DND-41 (cell line): Measurements from ENCODE around the gene SETD3.

Experiments used
- ATAC-seq: fragments of 200-7000 bp; cut with Tn5 transposase; 3 replicates; pipeline ENCODE4 v1.9.1; 2021; ENCODE audit warnings: low read depth; ENCODE audit not compliant: insufficient read depth
- DNase-seq: peaks from one replicate; pipeline ENCODE4 v3.0.0-alpha.2; 2020
- H2AFZ ChIP-seq: 2 replicates; pipeline ENCODE4 v1.6.0; 2012; ENCODE audit warnings: low read depth, low read length
- H3K27ac ChIP-seq: 2 replicates; pipeline ENCODE4 v1.5.1; 2012; ENCODE audit warnings: low read length, inconsistent platforms
- H3K27me3 ChIP-seq: fragments of 200-600 bp; sonication (generic); 2 replicates; pipeline ENCODE4 v1.6.0; 2012; ENCODE audit warnings: low read length, mild to moderate bottlenecking, inconsistent platforms; ENCODE audit not compliant: insufficient read depth, poor library complexity
- H3K36me3 ChIP-seq: 2 replicates; pipeline ENCODE4 v1.5.1; 2012; ENCODE audit warnings: low read length, inconsistent platforms; ENCODE audit not compliant: insufficient read depth
- H3K4me1 ChIP-seq: 2 replicates; pipeline ENCODE4 v1.5.1; 2012; ENCODE audit warnings: mild to moderate bottlenecking, low read length; ENCODE audit not compliant: insufficient read depth
- H3K4me2 ChIP-seq: 2 replicates; pipeline ENCODE4 v1.6.0; 2012; ENCODE audit warnings: mild to moderate bottlenecking, moderate library complexity, low read length, inconsistent platforms; ENCODE audit not compliant: insufficient read depth
- H3K4me3 ChIP-seq, 2 experiments: fragments of 200-600 bp in 1 of 2; shearing (Covaris generic) in 1 of 2; 2 replicates each; pipeline ENCODE4 v1.5.1; 2012 to 2016; ENCODE audit warnings: inconsistent platforms in 2 of 2, low read length in 2 of 2, mild to moderate bottlenecking in 2 of 2, low read depth in 1 of 2, moderate library complexity in 1 of 2
- H3K79me2 ChIP-seq: 2 replicates; pipeline ENCODE4 v1.6.0; 2012; ENCODE audit warnings: low read length, inconsistent platforms; ENCODE audit not compliant: insufficient read depth
- H3K9ac ChIP-seq: 2 replicates; pipeline ENCODE4 v1.6.0; 2012; ENCODE audit warnings: low read depth, mild to moderate bottlenecking, inconsistent platforms, low read length, moderate library complexity
- H3K9me3 ChIP-seq: 2 replicates; pipeline ENCODE4 v1.5.1; 2012; ENCODE audit warnings: low read length, moderate library complexity, mild to moderate bottlenecking, inconsistent platforms; ENCODE audit not compliant: insufficient read depth, severe bottlenecking
- H4K20me1 ChIP-seq: 2 replicates; pipeline ENCODE4 v1.6.0; 2012; ENCODE audit warnings: low read length; ENCODE audit not compliant: insufficient read depth
- CTCF ChIP-seq: IDR thresholded peaks from 2 replicates; pipeline ENCODE4 v1.5.1; 2012; ENCODE audit warnings: borderline replicate concordance, low read length, moderate library complexity, mild to moderate bottlenecking; ENCODE audit not compliant: poor library complexity, severe bottlenecking; ENCODE audit errors: extremely low read depth
- EZH2 ChIP-seq: IDR thresholded peaks from 3 replicates; pipeline ENCODE4 v1.6.1; 2012; ENCODE audit warnings: borderline replicate concordance, low read depth, mild to moderate bottlenecking, moderate library complexity, low read length, inconsistent platforms; ENCODE audit not compliant: severe bottlenecking

SETD3 gene

DNA sequence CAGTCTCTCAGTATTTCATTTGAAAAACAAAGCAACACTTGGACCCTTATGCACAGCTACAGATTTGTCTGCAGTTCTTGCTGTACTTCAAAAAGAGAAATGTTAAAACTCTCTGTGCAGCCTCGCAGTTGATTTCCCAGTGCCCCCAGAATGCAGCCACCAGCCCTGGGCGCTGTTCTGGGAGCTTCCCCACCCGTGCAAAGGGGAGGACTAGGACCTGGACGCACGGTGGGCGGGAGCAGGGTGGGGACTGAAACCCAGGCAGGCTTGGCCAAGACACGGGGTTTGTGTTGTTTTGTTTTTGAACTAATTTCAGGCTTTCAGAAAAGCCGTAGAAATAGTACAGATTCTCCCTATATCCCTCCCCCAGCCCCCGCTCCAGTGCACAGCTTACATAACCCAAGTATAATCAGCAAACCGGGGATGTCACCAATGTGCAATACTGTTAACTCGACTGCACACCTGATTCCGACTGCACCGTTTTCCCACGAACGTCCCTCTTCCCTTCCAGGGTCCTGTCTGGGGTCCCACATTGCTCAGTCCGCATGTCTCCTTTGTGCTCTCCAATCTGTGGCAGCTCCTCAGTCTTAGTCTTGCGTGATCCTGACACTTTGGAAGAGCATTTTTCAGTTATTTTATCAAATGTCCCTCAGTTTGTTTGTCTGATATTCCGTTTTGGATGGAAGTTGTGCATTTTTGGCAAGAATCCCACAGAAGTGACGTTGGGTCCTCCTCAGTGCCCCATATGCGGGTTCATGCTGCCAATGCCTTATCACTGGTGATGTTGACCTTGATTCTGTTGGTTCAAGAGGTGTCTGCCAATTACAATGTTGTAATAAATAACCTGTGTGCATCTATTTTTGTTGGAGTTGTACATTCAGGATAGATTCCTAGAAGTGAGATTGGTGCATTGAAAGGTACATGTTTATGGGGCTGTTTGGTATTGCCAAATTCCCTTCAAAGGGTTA lies 95.9 kb downstream of the SETD3 start:
- Histone ChIP-seq H2AFZ (no peak overlapping the region), H3K36me3 (no peaks in the 10 kb centered on the region), H3K9ac (no peak overlapping the region), H4K20me1 (no peaks in the 10 kb centered on the region), H3K4me2 (no peak overlapping the region), H3K9me3 (no peaks in the 10 kb centered on the region), H3K27me3 (peaks cover 3% of the 10 kb centered on the region), H3K79me2 (no peaks in the 10 kb centered on the region), H3K4me1 (peaks cover 10% of the 10 kb centered on the region; the same call in 1 of the 2 replicates), H3K4me3 (no peak overlapping the region), H3K27ac (no peak overlapping the region)
- ATAC-seq = no peak
- no peak for TF ChIP-seq CTCF
- no peak for TF ChIP-seq EZH2
- DNase-seq = no peak

DNA sequence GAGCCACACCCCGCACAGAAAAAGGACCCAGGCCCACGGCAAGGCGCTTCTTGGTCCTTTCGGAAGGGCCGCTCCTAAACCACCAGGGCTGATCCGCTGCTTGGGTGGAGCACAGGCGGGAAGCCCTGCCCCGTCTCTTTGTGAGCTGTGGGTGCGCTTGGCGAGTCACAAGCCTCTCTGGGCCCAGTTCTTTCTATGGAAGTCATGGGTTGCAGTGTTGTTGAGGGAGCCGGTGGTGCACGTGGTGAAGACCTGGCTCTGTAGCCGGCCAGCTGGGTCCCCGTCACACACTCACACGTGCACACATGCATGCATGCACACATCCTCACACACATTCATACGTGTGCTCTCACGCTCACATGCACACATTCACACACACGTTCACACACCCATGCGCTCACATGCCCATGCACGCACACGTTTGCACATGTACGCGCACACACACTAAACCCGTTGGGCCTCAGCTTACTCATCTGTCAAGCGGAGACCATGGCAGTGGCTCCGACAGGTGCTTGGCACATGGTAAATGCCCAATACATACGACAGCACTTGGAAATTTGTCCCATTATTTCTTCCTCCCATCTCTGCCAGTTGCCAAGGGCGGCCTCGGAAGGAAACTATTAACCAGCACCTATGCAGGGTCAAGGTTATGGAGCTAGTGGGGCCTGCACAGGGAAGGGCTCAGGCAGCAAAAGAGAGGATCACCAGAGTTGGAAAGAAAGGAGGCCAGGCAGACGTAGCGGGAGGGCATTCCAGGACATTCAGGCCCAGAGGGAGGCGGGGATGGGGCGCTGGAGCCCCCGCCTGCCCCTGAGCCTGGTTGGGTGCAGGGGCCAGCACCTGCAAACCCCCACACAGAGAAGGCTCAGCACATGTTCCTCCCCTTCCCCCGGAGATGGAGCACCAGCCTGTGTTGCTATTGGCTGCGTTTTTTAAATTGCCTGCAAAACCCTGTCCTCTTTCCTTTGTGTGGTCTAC lies 96.9 kb downstream of the SETD3 start:
- H3K4me2 ChIP-seq = no peak overlapping the region
- no peaks in the 10 kb centered on the region for H3K79me2 ChIP-seq
- H3K4me1 ChIP-seq = peaks cover 10% of the 10 kb centered on the region; the same call in 1 of the 2 replicates
- H3K9me3 ChIP-seq = no peaks in the 10 kb centered on the region
- DNase-seq (no peak), ATAC-seq (no peak)
- no peak overlapping the region for H2AFZ ChIP-seq
- H3K9ac ChIP-seq = no peak overlapping the region
- no peak overlapping the region for H3K27ac ChIP-seq
- no peaks in the 10 kb centered on the region for H3K36me3 ChIP-seq
- peaks cover 3% of the 10 kb centered on the region for H3K27me3 ChIP-seq
- TF ChIP-seq CTCF (no peak), EZH2 (no peak)
- H3K4me3 ChIP-seq = no peak overlapping the region
- H4K20me1 ChIP-seq = no peaks in the 10 kb centered on the region

GRCh38 chr14:99382781-99383471 lies 97.7 kb downstream of the SETD3 start:
- Histone ChIP-seq H3K4me2 (no peak overlapping the region), H2AFZ (no peak overlapping the region), H3K9ac (no peak overlapping the region), H3K4me1 (peaks cover 5% of the 10 kb centered on the region; the same call in 1 of the 2 replicates), H3K4me3 (no peak overlapping the region), H3K9me3 (no peaks in the 10 kb centered on the region), H3K27me3 (peaks cover 3% of the 10 kb centered on the region), H4K20me1 (no peaks in the 10 kb centered on the region), H3K79me2 (no peaks in the 10 kb centered on the region), H3K36me3 (no peaks in the 10 kb centered on the region), H3K27ac (no peak overlapping the region)
- DNase-seq (no peak), ATAC-seq (no peak)
- TF ChIP-seq EZH2 (no peak), CTCF (no peak)
